GM12878 (cell line): ENCODE data around the gene GPR75.
"Not testable (repeated sequence)": the region's sequence is repeated elsewhere in the genome, so short reads cannot be mapped to it uniquely, and the experiment has no call there.

Experiments used
- CBFB ChIP-seq: IDR thresholded peaks from 2 replicates; pipeline ENCODE4 v1.6.1; 2016; ENCODE audit warnings: antibody characterized with exemption, low read depth
- CBX5 ChIP-seq: sonication (generic); IDR thresholded peaks from 2 replicates; pipeline ENCODE4 v1.6.1; 2016; ENCODE audit warnings: low read depth, moderate library complexity, mild to moderate bottlenecking, inconsistent platforms
- CEBPB ChIP-seq, 2 experiments: fragments of 150-350 bp in 1 of 2; IDR thresholded peaks; 2 replicates each; pipeline ENCODE4 v1.6.1; 2012 to 2014; ENCODE audit warnings: low read depth in 2 of 2, low read length in 2 of 2, borderline replicate concordance in 1 of 2, inconsistent platforms in 1 of 2
- CHD1 ChIP-seq: IDR thresholded peaks from 2 replicates; pipeline ENCODE4 v1.6.1; 2012; ENCODE audit warnings: low read depth, low read length, improper control_type of control experiment
- CTCF ChIP-seq, 3 experiments: IDR thresholded peaks in 2 of 3; conservative IDR thresholded peaks in 1 of 3; 2 replicates each; pipeline ENCODE4 v1.5.1; 2011; ENCODE audit warnings: low read depth in 3 of 3, low read length in 3 of 3, mild to moderate bottlenecking in 3 of 3, control low read depth in 2 of 3, moderate library complexity in 2 of 3, inconsistent platforms in 1 of 3, mixed read lengths in 1 of 3; ENCODE audit not compliant: control insufficient read depth in 2 of 3, insufficient read depth in 1 of 3; ENCODE audit errors: extremely low read depth in 1 of 3
- EZH2 ChIP-seq: IDR thresholded peaks from 2 replicates; pipeline ENCODE4 v1.6.1; 2012; ENCODE audit warnings: low read depth, mild to moderate bottlenecking, control low read depth, inconsistent platforms, low read length, borderline replicate concordance; ENCODE audit not compliant: control insufficient read depth
- NR2C2 ChIP-seq: IDR thresholded peaks from 2 replicates; pipeline ENCODE4 v1.6.1; 2011; ENCODE audit warnings: borderline replicate concordance, low read depth; ENCODE audit not compliant: control insufficient read depth, insufficient read length
- RCOR1 ChIP-seq: conservative IDR thresholded peaks from 2 replicates; pipeline ENCODE4 v1.6.1; 2012; ENCODE audit warnings: low read depth, low read length, improper control_type of control experiment
- REST ChIP-seq: IDR thresholded peaks from 2 replicates; pipeline ENCODE4 v1.6.1; 2012; ENCODE audit warnings: mild to moderate bottlenecking, low read depth, low read length
- SMAD1 ChIP-seq: fragments of 450-650 bp; IDR thresholded peaks from 2 replicates; pipeline ENCODE4 v1.6.1; 2018; ENCODE audit warnings: mild to moderate bottlenecking, low read depth; ENCODE audit not compliant: partially characterized antibody
- SP1 ChIP-seq: IDR thresholded peaks from one replicate; pipeline ENCODE4 v1.6.1; 2011; ENCODE audit warnings: low read depth, low read length
- TCF7 ChIP-seq: IDR thresholded peaks from 2 replicates; pipeline ENCODE4 v1.6.1; 2014; ENCODE audit warnings: antibody characterized with exemption, borderline replicate concordance
- USF2 ChIP-seq: IDR thresholded peaks from 2 replicates; pipeline ENCODE4 v1.6.1; 2011; ENCODE audit warnings: low read depth, low read length, improper control_type of control experiment, borderline replicate concordance
- YY1 ChIP-seq: IDR thresholded peaks from 2 replicates; pipeline ENCODE4 v1.6.1; 2011; ENCODE audit warnings: low read depth, mild to moderate bottlenecking, low read length

- not testable (repeated sequence) for TF ChIP-seq CHD1; EZH2; REST; NR2C2; CTCF (IDR thresholded peaks at IDR 0.05 in 2 of 3, conservative IDR thresholded peaks at IDR 0.05 in 1 of 3; ENCODE audit: control insufficient read depth in 2 of 3, extremely low read depth in 1 of 3, insufficient read depth in 1 of 3, low read depth in 3 of 3, low read length in 3 of 3); RCOR1; SMAD1; CBFB; TCF7; CBX5; SP1; YY1; USF2; CEBPB (IDR thresholded peaks at IDR 0.05; ENCODE audit: borderline replicate concordance in 1 of 2, low read depth in 2 of 2, low read length in 2 of 2)
Measured at GRCh38 chr2:53829980-53830290, 29.8 kb downstream of the GPR75 start.
